Heart left ventricle (tissue), 13 donors: ENCODE results near the gene SEPTIN5.

Experiments
- CTCF ChIP-seq, 12 donors: fragments of 200-600 bp; sonication (generic) in 4 of 12; IDR thresholded peaks; one replicate each; pipeline versions ENCODE4 v1.5.0 to v1.8.0; 2018 to 2022; ENCODE audit warnings: antibody characterized with exemption in 12 of 12, mild to moderate bottlenecking in 5 of 12
- POLR2A ChIP-seq, 2 donors: fragments of 450-650 bp; IDR thresholded peaks; one replicate each; pipeline ENCODE4 v1.6.1; 2017; ENCODE audit warnings: antibody characterized with exemption in 2 of 2, mild to moderate bottlenecking in 2 of 2, moderate library complexity in 2 of 2
- donor health status: ischemic (EF 13 %, LVEDD 7.1; RV severe dilation, severe dysfunction).
- donor health status: DM: no; HTN: yes; CAD: no.
- donor health status: DM: no; HTN: no; CAD: no.
- donor health status: ischemic (EF 25% LVEDD 6.9; RV normal size, moderate dysfunction).
- donor health status: ischemic (EF 25% LVEDD 5.7; RV mildly dilated, moderate dysfunction).
- donor health status: ischemic (EF 35%, LVEDD 5.7; RV mildly dilated, moderate dysfunction).
- donor health status: nonischemic (EF 11% LVEDD 7.7; RV severe dilation, severe dysfunction).
- donor health status: DM: yes; HTN: yes; CAD: no.
- donor health status: PGD.
- donor health status: ischemic (EF 29% LVEDD 5.4; RV normal size, mild dysfunction).
- donor health status: nonischemic (EF 23%, LVEDD 6.1; RV moderate dilation, normal function).

DNA sequence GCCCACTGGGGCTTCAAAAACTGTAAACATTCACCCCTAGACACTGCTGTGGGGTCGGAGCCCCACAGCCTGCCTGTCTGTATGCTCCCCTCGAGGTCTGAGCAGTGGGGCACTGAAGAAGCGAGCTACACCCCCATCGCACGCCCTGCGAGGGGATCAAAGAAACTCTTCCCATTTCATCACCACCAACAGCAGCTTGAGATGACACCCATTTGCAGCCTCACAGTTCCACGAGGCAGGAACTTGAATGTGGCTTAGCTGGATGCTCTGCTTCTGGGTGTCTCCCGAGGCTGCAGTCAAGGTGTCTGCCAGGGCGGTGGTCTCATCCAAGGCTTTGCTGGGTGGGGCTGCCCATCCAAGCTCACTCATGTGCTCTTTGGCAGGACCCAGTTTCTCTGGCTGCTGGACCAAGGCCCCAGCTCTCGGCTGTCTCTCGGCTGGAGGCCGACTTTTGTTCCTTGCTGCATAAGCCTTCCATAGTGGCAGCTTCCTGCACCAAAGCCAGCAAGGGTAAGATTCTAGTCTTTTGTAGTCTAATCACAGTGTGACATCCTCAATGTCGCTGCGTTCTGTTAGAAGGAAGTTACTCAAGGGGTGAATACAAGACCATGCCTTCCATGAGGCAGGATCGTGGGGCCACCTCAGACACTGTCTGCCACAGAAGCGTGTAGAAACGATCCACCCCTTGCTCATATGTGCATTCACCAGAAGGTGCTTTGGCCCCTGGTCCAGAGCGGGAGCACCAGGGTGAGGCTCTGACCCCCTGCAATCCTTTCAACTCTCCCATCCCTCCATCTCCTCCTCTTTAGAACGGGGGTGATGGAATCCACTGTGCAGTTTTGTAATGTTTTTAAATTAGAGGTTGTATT, 46.2 kb upstream of the SEPTIN5 start:
- TF ChIP-seq CTCF (IDR thresholded peaks at IDR 0.05) (no peak), POLR2A (IDR thresholded peaks at IDR 0.05) (no peak)
